ENCODE data around the gene DCDC1.

Gene DCDC1

GRCh38 chr11:30895046-30895445, 474.5 kb downstream of the DCDC1 start:
- DNase-seq = no peak

GRCh38 chr11:30893318-30893717, 476.2 kb downstream of the DCDC1 start:
- no peak for DNase-seq

GRCh38 chr11:30889143-30889794, 480.3 kb downstream of the DCDC1 start:
- no peak for DNase-seq

GRCh38 chr11:30879322-30880005, 490.1 kb downstream of the DCDC1 start:
- no peak for DNase-seq

- no peak for DNase-seq
These were observed 491.1 kb downstream of the DCDC1 start for GRCh38 chr11:30878400-30878799.

GRCh38 chr11:30876663-30877396, 492.7 kb downstream of the DCDC1 start:
- DNase-seq = no peak

- DNase-seq = no peak
These were observed 493.3 kb downstream of the DCDC1 start for GRCh38 chr11:30876228-30876627.

GRCh38 chr11:30875806-30876205, 493.7 kb downstream of the DCDC1 start:
- no peak for DNase-seq

GRCh38 chr11:30873924-30874610, 495.5 kb downstream of the DCDC1 start:
- DNase-seq = no peak

GRCh38 chr11:30868626-30869081, 500.9 kb downstream of the DCDC1 start:
- DNase-seq = no peak

GRCh38 chr11:30863209-30863608, 506.3 kb downstream of the DCDC1 start:
- no peak for DNase-seq

- no peak for DNase-seq
These were observed 508.0 kb downstream of the DCDC1 start for GRCh38 chr11:30861531-30861930.

- no peak for DNase-seq
These were observed 508.5 kb downstream of the DCDC1 start for GRCh38 chr11:30861064-30861463.

GRCh38 chr11:30860146-30860545, 509.4 kb downstream of the DCDC1 start:
- no peak for DNase-seq

- no peak for DNase-seq
These were observed 509.9 kb downstream of the DCDC1 start for GRCh38 chr11:30859669-30860068.

GRCh38 chr11:30855383-30856006, 514.0 kb downstream of the DCDC1 start:
- no peak for DNase-seq

GRCh38 chr11:30853439-30853838, 516.1 kb downstream of the DCDC1 start:
- no peak for DNase-seq

- no peak for DNase-seq
These were observed 516.9 kb downstream of the DCDC1 start for GRCh38 chr11:30852645-30853044.

GRCh38 chr11:30852091-30852490, 517.4 kb downstream of the DCDC1 start:
- no peak for DNase-seq

- DNase-seq = no peak
These were observed 532.3 kb downstream of the DCDC1 start for GRCh38 chr11:30837252-30837651.

GRCh38 chr11:30832831-30833230, 536.7 kb downstream of the DCDC1 start:
- DNase-seq = no peak

- DNase-seq = no peak
These were observed 538.9 kb downstream of the DCDC1 start for GRCh38 chr11:30830681-30831080.

GRCh38 chr11:30826911-30827310, 542.6 kb downstream of the DCDC1 start:
- DNase-seq = no peak
